HEK293 (cell line): ENCODE data around the gene S100B.

Experiments used
- CTCF ChIA-PET: fragments of 350-600 bp; formaldehyde crosslinking; extraction: SDS; loops from one replicate; lab custom pipeline; 2021; ENCODE audit warnings: antibody characterized with exemption; lab: Yijun Ruan, JAX
- POLR2A ChIA-PET: fragments of 300-600 bp; formaldehyde crosslinking; extraction: SDS; loops from one replicate; lab custom pipeline; 2020; ENCODE audit warnings: antibody characterized with exemption, inconsistent platforms; lab: Yijun Ruan, JAX
- H3K27ac ChIP-seq: fragments of 200-500 bp; sonication (Bioruptor generic); 2 replicates; pipeline ENCODE4 v1.5.1; 2014; ENCODE audit warnings: low read depth, low read length, control low read depth, inconsistent platforms; ENCODE audit errors: extremely low read depth
- H3K36me3 ChIP-seq, 2 experiments: fragments of 200-500 bp in 1 of 2; sonication (Bioruptor generic) in 1 of 2; 1 replicate in 1 of 2; 2 replicates in 1 of 2; pipeline ENCODE4 v1.5.1; 2014 to 2017; ENCODE audit warnings: inconsistent platforms in 2 of 2, low read length in 2 of 2; ENCODE audit not compliant: control insufficient read depth in 2 of 2, insufficient read depth in 1 of 2
- H3K4me1 ChIP-seq: fragments of 200-500 bp; sonication (Bioruptor generic); 2 replicates; pipeline ENCODE4 v1.5.1; 2014; ENCODE audit warnings: mild to moderate bottlenecking, low read length, inconsistent platforms; ENCODE audit not compliant: control insufficient read depth, insufficient read depth
- H3K4me3 ChIP-seq: 2 replicates; pipeline ENCODE4 v1.5.1; 2011; ENCODE audit warnings: low read depth, mild to moderate bottlenecking, control low read depth, low read length, moderate library complexity
- H3K9me3 ChIP-seq: fragments of 200-500 bp; sonication (Bioruptor generic); 2 replicates; pipeline ENCODE4 v1.5.1; 2014; ENCODE audit warnings: low read depth, low read length, inconsistent platforms; ENCODE audit not compliant: control insufficient read depth, insufficient read depth
- EGR2 ChIP-seq: fragments of 450-650 bp; formaldehyde crosslinking; IDR thresholded peaks from 2 replicates; pipeline ENCODE4 v1.5.1; 2016; ENCODE audit warnings: low read depth, missing biosample characterization, missing genetic modification characterization
- KLF8 ChIP-seq: fragments of 450-650 bp; formaldehyde crosslinking; IDR thresholded peaks from 2 replicates; pipeline ENCODE4 v1.5.1; 2016; ENCODE audit warnings: missing biosample characterization, missing genetic modification characterization
- OSR2 ChIP-seq: fragments of 450-650 bp; formaldehyde crosslinking; IDR thresholded peaks from 2 replicates; pipeline ENCODE4 v1.5.1; 2016; ENCODE audit warnings: missing biosample characterization, missing genetic modification characterization
- ZFHX2 ChIP-seq: fragments of 450-650 bp; formaldehyde crosslinking; conservative IDR thresholded peaks from 2 replicates; pipeline ENCODE4 v1.5.1; 2016; ENCODE audit warnings: missing biosample characterization, missing genetic modification characterization
- ZNF132 ChIP-seq: fragments of 450-650 bp; formaldehyde crosslinking; IDR thresholded peaks from 2 replicates; pipeline ENCODE4 v1.5.1; 2017; ENCODE audit warnings: missing biosample characterization, missing genetic modification characterization, borderline replicate concordance
- ZNF133 ChIP-seq: fragments of 450-650 bp; formaldehyde crosslinking; IDR thresholded peaks from 2 replicates; pipeline ENCODE4 v1.5.1; 2016; ENCODE audit warnings: missing biosample characterization, missing genetic modification characterization
- ZNF138 ChIP-seq: fragments of 450-650 bp; formaldehyde crosslinking; IDR thresholded peaks from 2 replicates; pipeline ENCODE4 v1.5.1; 2016; ENCODE audit warnings: missing biosample characterization, missing genetic modification characterization, borderline replicate concordance
- ZNF202 ChIP-seq: fragments of 450-650 bp; formaldehyde crosslinking; IDR thresholded peaks from 2 replicates; pipeline ENCODE4 v1.5.1; 2016; ENCODE audit warnings: missing biosample characterization, missing genetic modification characterization, borderline replicate concordance
- ZNF266 ChIP-seq: fragments of 450-650 bp; formaldehyde crosslinking; IDR thresholded peaks from 2 replicates; pipeline ENCODE4 v1.5.1; 2016; ENCODE audit warnings: missing biosample characterization, missing genetic modification characterization, low read depth
- ZNF324 ChIP-seq: fragments of 450-650 bp; formaldehyde crosslinking; IDR thresholded peaks from 2 replicates; pipeline ENCODE4 v1.5.1; 2016; ENCODE audit warnings: missing biosample characterization, missing genetic modification characterization
- ZNF350 ChIP-seq: fragments of 450-650 bp; formaldehyde crosslinking; IDR thresholded peaks from 2 replicates; pipeline ENCODE4 v1.5.0; 2017; ENCODE audit warnings: missing biosample characterization, mild to moderate bottlenecking, missing genetic modification characterization
- ZNF555 ChIP-seq: fragments of 450-650 bp; formaldehyde crosslinking; conservative IDR thresholded peaks from 2 replicates; pipeline ENCODE4 v1.5.1; 2017; ENCODE audit warnings: missing biosample characterization, mild to moderate bottlenecking, missing genetic modification characterization, inconsistent platforms
- ZNF558 ChIP-seq: fragments of 450-650 bp; formaldehyde crosslinking; IDR thresholded peaks from 2 replicates; pipeline ENCODE4 v1.5.1; 2016; ENCODE audit warnings: missing biosample characterization, missing genetic modification characterization
- ZNF596 ChIP-seq: fragments of 450-650 bp; IDR thresholded peaks from 2 replicates; pipeline ENCODE4 v1.5.0; 2018; ENCODE audit warnings: missing biosample characterization, mild to moderate bottlenecking, missing genetic modification characterization, moderate library complexity
- ZNF670 ChIP-seq: fragments of 450-650 bp; formaldehyde crosslinking; IDR thresholded peaks from 2 replicates; pipeline ENCODE4 v1.5.1; 2016; ENCODE audit warnings: missing biosample characterization, missing genetic modification characterization, low read depth
- ZNF768 ChIP-seq: fragments of 450-650 bp; formaldehyde crosslinking; IDR thresholded peaks from 2 replicates; pipeline ENCODE4 v1.5.1; 2018; ENCODE audit warnings: missing biosample characterization, mild to moderate bottlenecking, missing genetic modification characterization
- ZNF843 ChIP-seq: fragments of 450-650 bp; formaldehyde crosslinking; IDR thresholded peaks from 2 replicates; pipeline ENCODE4 v1.5.1; 2016; ENCODE audit warnings: missing biosample characterization, missing genetic modification characterization
- ZSCAN23 ChIP-seq: fragments of 450-650 bp; formaldehyde crosslinking; IDR thresholded peaks from 2 replicates; pipeline ENCODE4 v1.5.1; 2016; ENCODE audit warnings: missing biosample characterization, missing genetic modification characterization
- TF ChIP-seq, protein P1 (sequence below): fragments of 450-650 bp; formaldehyde crosslinking; IDR thresholded peaks from 2 replicates; pipeline ENCODE4 v1.5.1; 2017; ENCODE audit warnings: missing biosample characterization, mild to moderate bottlenecking, missing genetic modification characterization, moderate library complexity
- TF ChIP-seq, protein P2 (sequence below): fragments of 450-650 bp; formaldehyde crosslinking; IDR thresholded peaks from 2 replicates; pipeline ENCODE4 v1.5.1; 2016; ENCODE audit warnings: missing biosample characterization, missing genetic modification characterization
- TF ChIP-seq, protein P3 (sequence below): fragments of 450-650 bp; formaldehyde crosslinking; IDR thresholded peaks from 2 replicates; pipeline ENCODE4 v1.5.1; 2016; ENCODE audit warnings: missing biosample characterization, missing genetic modification characterization, low read depth

Gene S100B

DNA sequence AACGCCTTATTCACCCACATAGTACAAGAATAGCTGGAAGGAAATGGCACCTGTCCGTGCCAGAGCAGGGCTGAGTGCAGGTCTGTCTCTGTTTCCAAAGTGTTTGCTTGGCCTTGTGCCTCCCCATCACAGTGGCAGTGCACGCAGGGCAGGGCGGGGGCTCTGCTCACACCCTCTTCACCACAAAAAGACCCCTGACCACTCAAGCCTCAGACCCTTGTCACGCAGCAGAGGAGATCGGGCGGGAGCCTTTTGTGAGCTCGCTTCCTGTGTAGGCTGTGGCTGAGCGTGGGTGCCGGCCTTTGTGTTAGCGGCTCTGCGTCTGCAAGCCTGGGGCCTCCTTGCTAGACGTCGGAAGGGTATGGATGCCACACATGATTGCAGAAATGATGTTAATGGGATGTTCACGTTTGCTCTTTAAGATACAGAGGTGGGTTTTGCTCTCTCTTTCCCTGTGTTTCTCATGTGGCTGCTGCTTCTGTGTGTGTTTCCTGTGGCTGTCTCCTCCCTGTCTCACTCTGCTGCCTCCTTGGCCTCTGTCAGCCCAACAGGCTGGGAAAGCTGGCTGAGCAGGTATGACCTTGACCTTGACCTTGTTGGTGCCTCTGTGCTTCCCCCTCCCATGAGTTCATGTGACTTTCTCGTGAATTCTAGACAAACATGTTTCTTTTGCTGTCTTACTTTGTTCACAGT is 45.4 kb downstream of the S100B start:
- ChIA-PET CTCF (interaction anchor here (0.5 to 0.6 kb wide), 4 partner anchors 8 to 594 kb away, joined by 3 read pairs; no protein-coding TSS in a partner anchor), POLR2A (interaction anchor here (0.6 kb wide), 1 partner anchor 100 kb away, joined by 4 read pairs; no protein-coding TSS in a partner anchor)
- Histone ChIP-seq H3K36me3 (peaks cover 10 to 84% of the 10 kb centered on the region in 2 experiments), H3K9me3 (no peaks in the 10 kb centered on the region), H3K27ac (no peak overlapping the region), H3K4me3 (no peak overlapping the region), H3K4me1 (no peaks in the 10 kb centered on the region)
- TF ChIP-seq ZNF133 (tag by site-specific recombination): no peak
- TF ChIP-seq ZNF138: no peak
- TF ChIP-seq ZNF350: no peak
- TF ChIP-seq ZFHX2 (tag by site-specific recombination): no peak
- no peak for TF ChIP-seq ZNF558 (tag by site-specific recombination)
- no peak for TF ChIP-seq ZNF596 (tag by site-specific recombination)
- no peak for TF ChIP-seq KLF8
- no peak for TF ChIP-seq ZNF202 (tag by site-specific recombination)
- TF ChIP-seq ZNF768 (tag by site-specific recombination): no peak
- no peak for TF ChIP-seq OSR2 (tag by site-specific recombination)
- no peak for TF ChIP-seq ZNF670 (tag by site-specific recombination)
- no peak for TF ChIP-seq ZSCAN23 (tag by site-specific recombination)
- TF ChIP-seq, protein P1, sequence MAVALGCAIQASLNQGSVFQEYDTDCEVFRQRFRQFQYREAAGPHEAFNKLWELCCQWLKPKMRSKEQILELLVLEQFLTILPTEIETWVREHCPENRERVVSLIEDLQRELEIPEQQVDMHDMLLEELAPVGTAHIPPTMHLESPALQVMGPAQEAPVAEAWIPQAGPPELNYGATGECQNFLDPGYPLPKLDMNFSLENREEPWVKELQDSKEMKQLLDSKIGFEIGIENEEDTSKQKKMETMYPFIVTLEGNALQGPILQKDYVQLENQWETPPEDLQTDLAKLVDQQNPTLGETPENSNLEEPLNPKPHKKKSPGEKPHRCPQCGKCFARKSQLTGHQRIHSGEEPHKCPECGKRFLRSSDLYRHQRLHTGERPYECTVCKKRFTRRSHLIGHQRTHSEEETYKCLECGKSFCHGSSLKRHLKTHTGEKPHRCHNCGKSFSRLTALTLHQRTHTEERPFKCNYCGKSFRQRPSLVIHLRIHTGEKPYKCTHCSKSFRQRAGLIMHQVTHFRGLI (tag by site-specific recombination): no peak
- no peak for TF ChIP-seq ZNF266 (tag by site-specific recombination)
- no peak for TF ChIP-seq ZNF324 (tag by site-specific recombination)
- TF ChIP-seq, protein P2, sequence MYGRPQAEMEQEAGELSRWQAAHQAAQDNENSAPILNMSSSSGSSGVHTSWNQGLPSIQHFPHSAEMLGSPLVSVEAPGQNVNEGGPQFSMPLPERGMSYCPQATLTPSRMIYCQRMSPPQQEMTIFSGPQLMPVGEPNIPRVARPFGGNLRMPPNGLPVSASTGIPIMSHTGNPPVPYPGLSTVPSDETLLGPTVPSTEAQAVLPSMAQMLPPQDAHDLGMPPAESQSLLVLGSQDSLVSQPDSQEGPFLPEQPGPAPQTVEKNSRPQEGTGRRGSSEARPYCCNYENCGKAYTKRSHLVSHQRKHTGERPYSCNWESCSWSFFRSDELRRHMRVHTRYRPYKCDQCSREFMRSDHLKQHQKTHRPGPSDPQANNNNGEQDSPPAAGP (tag by site-specific recombination): no peak
- TF ChIP-seq ZNF843 (tag by site-specific recombination): no peak
- no peak for TF ChIP-seq ZNF555 (tag by site-specific recombination)
- no peak for TF ChIP-seq ZNF132 (tag by site-specific recombination)

DNA sequence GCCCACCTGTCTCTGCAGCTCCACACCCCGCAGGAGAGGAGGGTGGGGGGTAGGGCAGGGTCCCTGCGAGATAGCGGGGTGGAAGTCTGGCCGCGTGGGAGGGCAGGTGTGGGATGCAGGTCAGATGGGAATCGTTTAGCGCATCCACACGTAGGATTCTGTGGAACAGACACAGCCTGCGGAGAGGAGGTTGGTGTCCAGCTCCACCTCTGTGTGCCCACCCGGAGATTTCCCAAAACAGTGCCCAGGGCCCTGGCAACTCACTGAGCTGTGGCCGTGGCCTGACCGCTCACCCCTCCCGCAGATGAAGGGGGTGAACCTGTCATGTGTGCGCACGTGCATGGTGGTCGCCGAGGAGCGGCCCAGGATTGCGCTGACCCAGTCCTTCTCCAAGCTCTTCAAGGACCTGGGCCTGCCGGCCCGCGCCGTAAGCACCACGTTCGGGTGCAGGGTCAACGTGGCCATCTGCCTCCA is 46.9 kb downstream of the S100B start:
- Histone ChIP-seq H3K36me3 (peaks cover 10 to 84% of the 10 kb centered on the region in 2 experiments), H3K9me3 (no peaks in the 10 kb centered on the region), H3K27ac (no peak overlapping the region), H3K4me3 (no peak overlapping the region), H3K4me1 (no peaks in the 10 kb centered on the region)
- ChIA-PET CTCF (interaction anchor here (0.6 kb wide), 1 partner anchor 82 kb away, joined by 5 read pairs; no protein-coding TSS in a partner anchor), POLR2A (no interaction called here)
- TF ChIP-seq, protein P3, sequence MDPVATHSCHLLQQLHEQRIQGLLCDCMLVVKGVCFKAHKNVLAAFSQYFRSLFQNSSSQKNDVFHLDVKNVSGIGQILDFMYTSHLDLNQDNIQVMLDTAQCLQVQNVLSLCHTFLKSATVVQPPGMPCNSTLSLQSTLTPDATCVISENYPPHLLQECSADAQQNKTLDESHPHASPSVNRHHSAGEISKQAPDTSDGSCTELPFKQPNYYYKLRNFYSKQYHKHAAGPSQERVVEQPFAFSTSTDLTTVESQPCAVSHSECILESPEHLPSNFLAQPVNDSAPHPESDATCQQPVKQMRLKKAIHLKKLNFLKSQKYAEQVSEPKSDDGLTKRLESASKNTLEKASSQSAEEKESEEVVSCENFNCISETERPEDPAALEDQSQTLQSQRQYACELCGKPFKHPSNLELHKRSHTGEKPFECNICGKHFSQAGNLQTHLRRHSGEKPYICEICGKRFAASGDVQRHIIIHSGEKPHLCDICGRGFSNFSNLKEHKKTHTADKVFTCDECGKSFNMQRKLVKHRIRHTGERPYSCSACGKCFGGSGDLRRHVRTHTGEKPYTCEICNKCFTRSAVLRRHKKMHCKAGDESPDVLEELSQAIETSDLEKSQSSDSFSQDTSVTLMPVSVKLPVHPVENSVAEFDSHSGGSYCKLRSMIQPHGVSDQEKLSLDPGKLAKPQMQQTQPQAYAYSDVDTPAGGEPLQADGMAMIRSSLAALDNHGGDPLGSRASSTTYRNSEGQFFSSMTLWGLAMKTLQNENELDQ (tag by site-specific recombination): no peak
- TF ChIP-seq EGR2 (tag by site-specific recombination) (peak; percentile 90), ZFHX2 (tag by site-specific recombination) (peak; percentile 69)
